DMS 273 (cell line): Measurements from ENCODE around the gene SYT13.

Experiments
- DNase-seq: peaks from one replicate; lab custom pipeline; 2025; ENCODE audit not compliant: unreplicated experiment; lab: John Stamatoyannopoulos, UW

SYT13 gene

GRCh38 chr11:45275828-45276227 is 10.3 kb downstream of the SYT13 start:
- no peak for DNase-seq

GRCh38 chr11:45274206-45274605 is 11.9 kb downstream of the SYT13 start:
- DNase-seq, result no peak

GRCh38 chr11:45273509-45273908 is 12.6 kb downstream of the SYT13 start:
- DNase-seq, result no peak

GRCh38 chr11:45272701-45273100 is 13.4 kb downstream of the SYT13 start:
- DNase-seq, result no peak

GRCh38 chr11:45270946-45271716 is 15.0 kb downstream of the SYT13 start:
- DNase-seq, result no peak

- no peak for DNase-seq
These were observed 16.5 kb downstream of the SYT13 start for GRCh38 chr11:45269678-45270077.

- no peak for DNase-seq
These were observed 18.4 kb downstream of the SYT13 start for GRCh38 chr11:45267652-45268299.

- peak; percentile 17 for DNase-seq
These were observed 19.1 kb downstream of the SYT13 start for GRCh38 chr11:45267052-45267451.

- no peak for DNase-seq
These were observed 19.5 kb downstream of the SYT13 start for GRCh38 chr11:45266676-45267020.

- DNase-seq, result no peak
These were observed 20.0 kb downstream of the SYT13 start for GRCh38 chr11:45265969-45266675.

- peak; percentile 29 for DNase-seq
These were observed 21.2 kb downstream of the SYT13 start for GRCh38 chr11:45264839-45265515.

GRCh38 chr11:45263773-45264172 is 22.4 kb downstream of the SYT13 start:
- DNase-seq, result no peak

GRCh38 chr11:45262900-45263299 is 23.2 kb downstream of the SYT13 start:
- peak; percentile 87 for DNase-seq

GRCh38 chr11:45260071-45260470 is 26.1 kb downstream of the SYT13 start:
- DNase-seq, result no peak

GRCh38 chr11:45259592-45259991 is 26.5 kb downstream of the SYT13 start:
- DNase-seq, result peak; percentile 61

GRCh38 chr11:45258982-45259530 is 27.1 kb downstream of the SYT13 start:
- DNase-seq, result no peak

- DNase-seq, result no peak
These were observed 32.1 kb downstream of the SYT13 start for GRCh38 chr11:45254070-45254469.

GRCh38 chr11:45253640-45254039 is 32.5 kb downstream of the SYT13 start:
- peak; percentile 6 for DNase-seq

GRCh38 chr11:45252877-45253276 is 33.3 kb downstream of the SYT13 start:
- no peak for DNase-seq

GRCh38 chr11:45252134-45252856 is 33.8 kb downstream of the SYT13 start:
- peak; percentile 69 for DNase-seq
